HG02759 (cell line): ENCODE results near the gene POC1A.

Experiments used
- ATAC-seq: cut with Tn5 transposase; IDR thresholded peaks from one replicate; pipeline ENCODE4 v1.9.1; 2021; ENCODE audit warnings: mild to moderate bottlenecking, moderate library complexity; ENCODE audit not compliant: unreplicated experiment

The POC1A gene

DNA sequence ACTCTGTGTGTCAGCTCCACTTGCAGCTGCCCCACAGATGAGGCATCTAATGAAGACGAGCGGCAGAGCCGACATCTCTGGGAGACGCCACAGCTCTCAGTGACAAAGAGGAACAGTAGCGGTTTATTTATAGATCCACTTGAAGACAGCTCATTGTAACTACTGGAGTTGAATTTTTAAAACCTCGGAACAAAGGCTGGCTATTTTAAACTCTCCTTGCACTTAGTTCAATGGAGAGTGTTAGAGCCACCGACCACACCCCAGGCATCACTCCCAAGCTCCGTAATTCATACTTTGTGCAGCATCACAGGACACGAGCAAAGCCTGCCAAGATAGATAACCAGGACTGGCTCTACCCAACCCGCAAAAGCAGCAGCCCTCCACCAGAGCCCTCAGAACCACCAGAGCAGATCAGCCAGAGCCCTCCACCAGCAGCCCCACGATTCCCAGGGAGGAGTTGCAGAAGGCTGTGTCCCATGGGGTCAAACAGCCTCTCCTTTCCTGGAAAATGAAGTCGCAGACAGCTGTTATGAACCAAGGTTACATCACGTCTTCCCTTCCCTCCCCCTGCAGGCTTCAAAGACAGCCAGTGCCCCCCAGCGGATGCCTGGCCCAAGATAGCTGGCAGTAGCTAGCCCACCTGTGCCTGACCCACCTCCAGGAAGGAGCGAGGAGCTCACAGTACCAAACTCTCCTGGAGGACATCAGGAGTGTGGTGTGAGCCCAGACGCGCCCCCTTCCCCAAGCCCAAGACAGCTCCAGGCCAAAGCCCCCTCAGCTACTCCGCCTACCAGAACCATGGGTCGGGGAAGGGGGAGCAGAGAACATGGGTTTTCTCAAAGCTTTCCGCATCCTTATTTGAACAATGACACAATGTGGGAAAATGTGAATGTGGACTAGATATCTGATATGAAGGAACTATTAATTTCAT is 45.7 kb downstream of the POC1A start:
- ATAC-seq: no peak

DNA sequence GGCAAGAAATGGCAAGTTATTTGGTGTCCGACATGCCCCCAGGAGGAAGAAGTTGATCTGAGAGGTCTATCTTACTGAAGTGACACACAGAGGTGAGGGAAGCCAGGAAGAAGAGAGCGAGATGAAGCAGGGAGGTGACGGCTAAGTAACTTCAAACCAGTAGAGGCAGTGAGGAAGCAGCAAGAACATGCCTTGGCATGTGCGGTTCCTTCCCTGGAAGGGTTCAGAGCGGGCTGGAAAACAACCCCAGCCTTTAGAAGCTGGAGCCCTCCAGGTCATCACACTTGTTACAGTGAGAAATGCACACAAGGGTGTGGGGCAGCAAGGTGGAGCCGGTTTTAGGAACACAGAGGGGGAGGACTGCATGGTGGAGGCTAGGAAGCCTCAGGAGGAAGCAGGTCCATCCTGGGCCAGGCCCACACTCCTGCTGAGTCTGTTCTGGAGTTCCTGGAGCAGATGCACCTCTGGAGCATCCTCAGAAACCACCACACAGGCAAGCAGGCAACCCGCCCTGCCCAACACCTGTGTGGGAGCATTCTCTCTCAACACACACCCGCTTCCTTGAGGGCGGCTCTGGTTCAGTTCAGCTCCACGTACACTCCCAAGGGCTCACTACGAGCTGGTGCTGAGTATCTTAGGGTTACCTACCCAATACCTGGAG is 47.1 kb downstream of the POC1A start:
- no peak for ATAC-seq

DNA sequence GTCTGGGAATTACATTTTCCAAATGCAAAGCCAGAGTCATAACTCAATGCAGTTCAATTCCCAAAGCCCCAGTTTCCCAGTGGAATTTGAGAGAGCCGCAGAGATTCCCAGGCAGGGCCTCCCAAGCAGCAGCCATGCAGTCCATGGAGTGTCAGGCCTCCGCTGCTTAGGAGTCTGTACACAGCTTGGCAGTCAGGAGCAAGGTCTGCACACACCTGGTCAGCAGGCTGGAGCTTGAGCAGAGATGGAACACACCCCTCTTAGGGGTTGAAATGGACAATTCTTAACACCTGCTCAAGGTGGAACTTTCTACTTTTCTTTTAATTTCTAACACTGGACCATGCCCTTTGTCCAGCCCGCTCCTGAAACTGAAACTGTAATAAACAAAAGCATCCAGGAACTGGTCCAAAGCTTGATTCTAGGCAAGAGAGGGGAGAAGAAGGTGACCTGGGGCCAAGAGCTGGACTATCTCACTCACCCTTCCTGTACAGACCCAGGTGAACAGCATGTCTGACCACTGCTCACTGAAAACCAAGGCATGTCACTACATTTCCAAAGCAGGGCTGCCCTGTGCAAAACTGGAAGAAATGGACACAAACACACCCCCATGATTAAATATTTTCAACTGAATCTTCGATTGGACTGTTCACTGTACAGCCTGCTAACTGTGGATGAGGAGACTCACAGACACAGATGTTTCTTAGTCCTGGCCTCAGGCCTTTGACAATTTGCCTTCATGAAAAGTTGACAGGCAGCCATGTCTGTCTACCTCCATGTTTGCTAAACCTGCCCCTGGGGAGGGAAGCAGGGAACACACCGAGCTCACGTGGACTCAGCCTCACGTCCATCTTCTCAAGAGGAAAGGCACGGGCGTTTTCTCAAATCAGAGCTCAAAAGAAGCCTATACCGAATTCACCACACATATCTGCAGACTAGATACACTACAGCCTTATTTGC is 49.3 kb downstream of the POC1A start:
- ATAC-seq: no peak

DNA sequence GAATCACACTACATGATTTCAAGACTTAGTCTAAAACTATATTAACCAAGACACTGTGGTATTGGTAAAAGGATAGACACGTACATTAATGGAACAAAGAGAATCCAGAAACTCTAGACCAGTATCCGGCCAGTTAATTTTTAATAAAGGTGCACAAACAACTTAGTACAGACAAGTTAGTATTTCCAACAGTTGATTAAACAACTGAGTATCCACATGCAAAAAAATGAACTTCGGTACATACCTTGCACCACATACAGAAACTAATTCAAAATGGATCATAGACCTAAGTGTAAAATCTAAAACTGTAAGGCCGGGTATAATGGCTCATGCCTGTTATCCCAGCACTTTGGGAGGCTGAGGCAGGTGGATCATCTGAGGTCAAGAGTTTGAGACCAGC is 51.3 kb downstream of the POC1A start:
- ATAC-seq: no peak

DNA sequence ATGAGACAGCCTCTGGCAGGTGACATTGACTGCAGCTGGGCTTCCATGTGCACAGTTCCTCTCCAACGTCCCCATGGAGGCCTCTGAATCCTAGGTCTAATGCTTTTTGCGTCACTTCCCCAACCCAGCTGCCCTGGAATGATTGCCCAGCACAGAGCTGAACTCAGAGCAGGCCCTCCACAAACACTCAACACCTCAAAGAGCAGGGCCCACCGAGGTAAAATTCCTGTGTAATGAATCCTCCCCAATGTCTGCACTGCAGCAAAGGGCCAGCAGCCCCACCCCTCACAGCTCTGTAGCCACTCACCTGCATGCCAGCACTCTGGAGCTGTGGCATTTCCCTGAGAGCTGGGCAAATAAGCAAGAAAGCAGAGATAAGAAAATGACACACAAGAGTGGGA is 55.2 kb downstream of the POC1A start:
- ATAC-seq: no peak

DNA sequence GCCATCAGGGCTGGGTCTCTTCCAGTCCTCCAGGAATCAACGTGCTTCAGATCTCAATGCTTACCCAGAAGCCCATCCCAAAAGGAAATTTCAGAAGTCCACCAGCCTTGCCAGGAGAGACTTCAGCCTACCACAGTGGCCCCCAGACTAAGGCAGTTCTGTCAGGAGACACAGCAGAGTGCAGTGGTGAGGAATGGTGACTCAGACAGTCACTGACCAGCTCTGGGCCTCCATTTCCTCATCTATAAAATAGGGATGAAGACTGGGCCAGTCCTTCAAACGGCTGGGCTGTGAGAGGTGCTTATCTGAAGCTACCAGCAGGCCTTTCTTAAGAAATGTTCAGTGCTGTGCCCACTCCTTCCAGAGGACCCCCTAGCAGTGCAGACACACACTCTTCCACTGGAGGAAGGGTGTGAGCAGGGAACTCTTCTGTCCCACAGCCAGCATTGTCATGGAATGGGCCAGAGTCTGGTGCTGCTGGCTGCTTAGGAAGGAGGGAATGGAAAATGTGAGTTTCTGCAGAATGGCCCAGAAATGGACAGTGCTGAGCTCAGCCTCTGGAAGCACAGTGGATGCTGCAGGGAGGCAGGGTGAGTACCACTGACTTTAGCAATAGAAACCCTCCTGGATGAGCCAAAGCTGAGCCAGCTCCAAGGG is 56.2 kb downstream of the POC1A start:
- ATAC-seq: no peak

DNA sequence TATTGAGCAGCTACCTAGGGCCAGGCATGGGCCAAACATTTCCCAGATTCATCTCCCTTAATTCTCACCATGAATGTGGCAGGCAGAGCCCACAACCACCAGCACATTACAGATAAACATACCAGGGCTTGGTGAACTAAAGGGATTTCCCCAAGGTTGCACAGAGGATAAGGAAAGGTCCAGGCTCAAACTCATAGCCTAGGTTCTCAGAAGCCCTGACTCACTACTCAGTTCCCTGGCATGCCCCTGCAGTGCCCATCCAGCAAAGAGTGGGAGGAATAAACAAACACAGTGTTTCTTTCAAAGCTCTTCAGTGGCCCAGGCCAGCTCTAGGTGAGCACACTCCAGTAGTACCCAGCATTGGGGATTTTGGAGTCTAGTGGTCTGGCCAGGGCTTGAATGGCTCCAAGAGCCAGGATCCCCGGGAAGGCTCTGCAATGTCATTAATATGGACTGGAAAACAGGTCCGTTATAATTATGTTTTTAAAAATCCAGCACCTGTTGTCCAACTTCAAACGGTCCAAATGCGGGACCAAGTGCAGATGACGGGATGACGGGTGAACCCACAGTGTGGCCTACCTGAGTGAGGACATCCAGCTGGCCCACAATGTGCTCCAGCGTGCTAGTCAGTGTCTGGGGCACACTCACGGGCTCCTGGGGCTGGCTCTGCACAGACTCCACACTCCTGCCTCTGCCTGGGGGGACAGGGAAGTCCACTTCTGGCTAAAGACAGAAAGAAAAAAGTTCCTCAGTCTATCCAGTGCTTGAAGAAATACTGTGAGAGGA is 58.0 kb downstream of the POC1A start:
- no peak for ATAC-seq

DNA sequence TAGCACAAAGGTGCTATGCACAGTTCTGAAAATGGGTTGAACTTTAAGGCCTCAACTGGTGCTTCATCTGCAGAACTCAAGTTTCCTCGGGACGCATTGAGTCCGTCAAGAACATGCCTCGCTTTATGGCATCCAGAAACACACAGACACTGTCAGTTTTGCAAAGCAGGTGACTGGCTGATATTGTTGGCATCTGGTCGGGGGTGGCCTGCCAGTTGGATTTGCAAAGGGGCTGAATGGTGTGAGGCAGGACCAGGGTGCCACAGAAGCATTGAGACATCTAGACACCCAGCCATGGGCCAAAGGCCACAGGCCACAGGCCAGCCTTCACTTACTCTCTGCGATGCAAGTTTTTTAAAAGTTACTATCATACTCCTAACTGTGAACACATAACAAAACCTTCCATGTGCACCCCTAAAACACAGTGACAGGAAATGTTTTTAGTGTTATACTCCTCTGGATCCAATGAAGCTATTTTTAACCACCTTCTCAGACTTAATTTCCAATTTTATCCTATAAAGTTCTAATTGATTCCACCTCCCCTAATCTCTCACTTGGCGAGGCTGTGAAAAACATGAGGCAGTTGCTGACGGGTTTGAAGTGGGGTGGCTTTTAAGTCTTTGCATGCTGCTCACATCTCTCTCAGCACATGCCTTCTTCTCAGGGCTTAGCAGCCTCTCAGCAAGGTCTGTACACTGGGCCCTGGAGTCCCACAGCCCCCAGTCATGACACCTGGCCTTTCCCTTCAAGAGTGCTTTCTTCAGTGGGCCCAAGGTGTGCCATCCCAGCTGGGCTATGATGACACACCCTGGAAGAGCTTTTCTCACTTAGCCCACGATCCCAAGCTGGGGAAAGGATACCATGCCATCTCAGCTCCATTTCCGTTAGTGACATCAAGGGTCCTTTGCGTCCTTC is 59.4 kb downstream of the POC1A start:
- ATAC-seq: no peak

DNA sequence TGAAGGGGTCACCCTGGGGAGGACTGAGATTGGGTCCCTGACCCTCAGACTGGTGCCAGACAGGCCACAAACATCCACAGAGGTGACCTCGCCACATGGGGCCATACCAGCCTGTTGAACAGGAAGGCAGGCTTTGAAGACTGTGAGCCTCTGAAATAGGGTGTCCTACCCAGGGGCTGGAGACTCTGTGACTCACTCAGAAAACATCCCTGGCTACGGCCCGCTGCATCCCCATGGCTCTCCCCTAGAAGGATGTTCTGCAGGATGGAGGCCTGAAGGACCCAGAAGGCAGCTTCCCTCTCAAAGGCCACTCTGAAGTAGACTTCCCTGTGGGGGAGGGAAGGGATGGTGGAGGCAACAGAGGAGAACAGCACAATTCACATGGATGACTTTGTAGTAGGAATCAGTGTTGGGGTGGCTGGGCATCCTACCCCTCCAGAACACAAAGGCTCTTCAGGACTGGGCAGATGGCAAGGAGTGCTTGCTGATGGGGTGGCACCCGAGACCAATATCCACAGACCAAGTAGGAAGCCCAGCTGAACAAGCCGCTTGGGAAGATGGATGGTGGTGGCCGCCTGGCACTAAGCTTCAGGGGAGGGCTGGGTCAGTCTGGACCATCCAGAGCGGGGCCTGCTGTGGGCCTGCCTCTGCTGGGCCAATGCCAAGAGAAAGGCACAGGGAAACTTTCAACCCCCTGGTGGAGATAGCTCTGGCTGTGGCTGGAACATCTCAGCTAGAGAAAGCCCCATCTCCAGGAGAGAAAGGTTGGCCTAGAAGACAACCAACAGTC is 60.3 kb downstream of the POC1A start:
- no peak for ATAC-seq

DNA sequence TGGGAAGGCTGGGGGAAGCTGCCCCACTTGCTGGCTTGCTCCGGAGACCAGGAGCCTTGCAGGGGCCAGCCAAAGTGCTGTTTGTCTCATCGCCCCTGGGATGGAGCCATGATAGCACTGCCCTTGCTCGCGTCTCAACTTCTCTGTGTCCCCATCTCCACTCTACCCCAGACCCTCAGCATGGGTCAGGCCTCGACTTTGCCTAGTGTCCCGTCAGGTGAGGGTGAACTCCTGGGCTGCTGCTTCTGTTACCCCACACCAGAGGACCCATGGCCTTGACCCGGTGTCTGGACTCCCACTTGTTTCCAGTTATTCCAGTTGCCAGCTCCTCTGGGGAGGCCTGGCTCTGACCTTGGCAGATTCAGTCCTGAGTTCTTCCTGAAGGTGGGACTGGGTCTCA is 61.3 kb downstream of the POC1A start:
- ATAC-seq: no peak

DNA sequence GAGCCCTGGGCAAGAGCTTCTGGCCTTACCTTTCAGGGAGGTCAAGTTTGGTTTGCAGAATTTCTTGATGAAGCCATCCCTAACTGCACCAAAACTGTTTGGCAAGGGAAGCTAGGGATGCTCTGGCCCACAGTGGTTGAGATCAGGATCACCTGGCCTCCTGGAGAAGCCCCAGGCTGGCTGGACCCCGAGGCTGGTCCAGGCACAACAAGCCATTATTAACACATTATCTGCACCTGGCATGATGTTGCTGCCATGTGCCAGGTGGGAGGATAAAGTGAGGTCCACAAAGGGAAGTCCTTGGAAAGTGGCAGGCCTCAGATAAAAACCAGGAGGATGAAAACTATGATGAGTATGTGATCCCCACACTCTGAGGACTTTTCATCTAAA is 62.0 kb downstream of the POC1A start:
- no peak for ATAC-seq

DNA sequence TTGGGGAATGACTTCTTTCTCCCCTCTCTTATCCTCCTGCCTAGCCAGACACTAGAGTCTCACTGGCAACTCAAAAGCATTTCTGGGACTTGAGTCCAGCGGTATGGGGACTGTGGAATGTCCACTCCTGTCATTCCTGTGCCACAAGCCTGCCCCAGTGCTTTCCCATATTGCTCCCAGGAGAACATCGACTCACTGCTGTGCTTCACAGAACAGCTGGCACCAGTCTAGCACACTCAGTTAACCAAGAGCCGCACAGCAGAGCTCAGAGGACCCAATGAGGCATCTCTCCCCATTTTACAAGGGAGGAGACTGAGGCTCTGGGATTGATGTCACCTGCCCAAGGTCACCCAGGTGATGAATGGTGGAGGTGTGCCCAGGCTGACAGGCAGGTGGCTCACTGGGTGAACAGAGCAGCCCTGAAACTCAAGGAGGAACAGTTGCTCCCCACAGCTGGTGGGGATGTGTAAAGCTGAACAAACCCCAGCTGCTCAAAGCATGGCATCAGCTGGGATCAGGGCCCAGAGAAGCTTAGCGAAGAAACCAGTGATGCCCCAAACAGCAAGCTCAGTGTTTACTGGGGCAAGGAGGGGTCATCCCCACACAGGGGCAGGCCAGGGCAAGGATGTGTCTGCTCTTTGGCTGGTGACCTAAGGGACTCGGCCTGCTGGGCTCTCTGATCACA is 62.5 kb downstream of the POC1A start:
- no peak for ATAC-seq

DNA sequence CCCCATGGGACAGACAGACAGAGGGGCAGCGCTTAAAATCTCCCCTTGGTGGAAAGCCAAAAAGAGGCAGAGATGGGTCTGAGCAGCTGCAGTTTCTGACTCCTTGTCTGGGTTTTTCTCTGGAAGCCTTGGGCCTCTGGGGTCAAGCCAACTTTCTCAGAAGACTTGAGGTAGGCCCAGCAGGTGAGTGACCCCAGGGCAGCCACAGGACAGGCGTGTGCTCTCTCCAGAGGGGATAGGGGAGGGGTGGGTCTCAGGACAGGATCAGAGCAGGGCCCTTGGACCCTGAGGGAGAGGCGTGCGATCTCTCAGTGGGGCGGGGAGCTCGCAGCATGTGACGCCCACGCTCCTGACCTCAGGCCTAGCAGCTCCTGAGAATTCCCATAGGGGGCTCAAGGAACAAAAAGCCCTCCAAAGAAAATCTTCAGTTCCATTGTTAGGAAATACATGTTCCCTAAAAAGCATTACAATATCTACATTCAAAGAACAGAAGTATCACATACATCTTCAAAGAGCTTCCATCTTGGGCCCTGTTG is 63.2 kb downstream of the POC1A start:
- ATAC-seq: no peak

DNA sequence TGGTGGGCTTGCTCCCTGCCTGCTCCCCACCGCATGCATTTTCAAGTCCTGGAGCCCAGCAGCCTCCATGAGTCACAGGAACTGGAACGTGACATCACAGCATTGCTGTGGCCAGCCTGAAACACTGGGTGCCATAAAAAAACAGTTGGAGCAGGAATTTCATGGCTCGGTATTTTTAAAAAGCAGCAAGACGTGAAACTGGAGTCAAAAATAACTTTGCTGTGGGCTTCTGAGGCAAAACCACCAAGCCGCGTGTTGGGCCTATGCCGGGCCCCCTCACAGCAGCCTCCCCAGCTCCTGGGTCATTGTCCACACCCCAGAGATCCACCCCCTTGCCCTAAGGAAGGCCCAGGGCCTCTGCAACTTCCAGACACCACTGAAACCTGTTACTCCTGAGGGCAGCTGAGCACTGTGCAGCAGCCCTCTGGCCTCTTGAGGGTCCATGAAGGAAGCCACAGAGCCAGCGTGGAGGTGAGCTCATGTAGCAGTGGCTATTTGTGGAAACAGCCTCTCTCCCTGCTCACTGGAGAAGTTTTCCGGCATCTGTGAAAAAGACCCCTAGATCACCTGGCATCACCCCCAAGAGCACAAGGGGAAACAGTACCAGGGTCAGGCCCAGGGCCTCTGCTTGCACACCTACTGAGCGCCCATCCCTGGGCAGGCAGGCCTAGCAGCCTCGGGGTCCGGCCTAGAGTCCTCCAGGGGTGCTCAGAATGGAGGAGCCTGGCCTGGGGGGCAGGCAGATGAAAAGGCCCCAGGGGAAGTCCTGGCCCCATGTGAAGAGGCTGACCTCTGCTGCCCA is 63.9 kb downstream of the POC1A start:
- no peak for ATAC-seq

DNA sequence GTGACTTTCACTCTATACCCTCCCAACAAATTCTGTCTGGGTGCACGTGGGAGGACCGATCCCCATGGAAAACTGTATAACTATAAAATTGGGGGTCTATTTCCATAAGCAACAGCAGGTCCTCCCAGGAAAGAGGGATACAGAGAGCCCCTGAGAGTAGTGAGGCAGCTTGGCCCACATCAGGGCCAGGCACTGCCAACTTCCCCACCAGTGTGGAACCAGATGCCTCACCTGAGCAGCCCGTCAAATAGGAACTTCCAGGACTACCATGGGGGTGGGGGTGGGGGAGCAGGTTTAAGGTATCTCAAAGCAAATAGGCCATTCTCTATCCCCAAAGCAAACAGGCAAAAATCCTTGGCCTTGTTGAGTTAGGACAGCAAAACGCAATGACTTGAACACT is 64.5 kb downstream of the POC1A start:
- ATAC-seq: no peak
